Measurements from ENCODE around the gene GASK1A. TPM values are rescaled to one million over a fixed set of nuclear protein-coding genes. Genes with fewer than 3 reads are reported as not detected.
"Not testable (repeated sequence)": the region's sequence is repeated elsewhere in the genome, so short reads cannot be mapped to it uniquely, and the experiment has no call there.

Gene GASK1A
- polyA plus RNA-seq, 2 donors = 0.71 to 1.1 TPM

DNA sequence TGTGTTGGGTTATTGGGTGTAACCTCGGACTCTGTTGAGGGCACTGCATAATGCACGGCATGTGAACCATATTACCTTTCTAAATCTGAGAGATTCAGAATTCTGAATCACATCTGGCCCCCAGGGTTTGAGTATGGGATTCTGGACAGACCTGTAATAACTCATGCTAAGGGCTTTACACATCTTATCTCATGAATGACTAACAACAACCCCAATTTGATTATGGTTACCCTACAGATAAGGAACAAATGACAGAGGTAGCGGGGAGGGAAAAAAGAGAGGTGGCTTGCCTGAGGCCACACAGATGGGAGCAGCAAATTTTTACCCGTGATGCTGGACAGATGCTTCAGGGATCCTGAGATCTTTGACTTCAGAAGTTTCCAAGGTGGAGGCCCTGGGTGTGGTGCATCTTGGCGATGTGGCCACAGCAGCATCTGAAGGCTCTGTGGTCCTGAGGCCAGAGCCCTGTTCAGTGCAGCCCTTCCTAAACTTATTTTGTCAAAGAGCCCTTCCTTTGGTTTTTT, 83.0 kb downstream of the GASK1A start:
- H3K4me3 ChIP-seq (ENCODE audit: low read depth in 1 of 2, low read length in 2 of 2) = no peak overlapping the region
- no peaks in the 10 kb centered on the region for H3K36me3 ChIP-seq (ENCODE audit: control insufficient read depth in 2 of 2, insufficient read depth in 2 of 2, low read length in 1 of 2)
- 87 to 89% methylated on average over 5 of the region's 5 CpGs for WGBS, 2 donors
- H3K4me1 ChIP-seq (ENCODE audit: control insufficient read depth in 2 of 2, insufficient read depth in 2 of 2, low read length in 1 of 2) = peaks cover 0 to 1% of the 10 kb centered on the region in 2 donors
- H3K27ac ChIP-seq (ENCODE audit: low read depth in 2 of 2, low read length in 1 of 2) = no peak overlapping the region
- H3K27me3 ChIP-seq (ENCODE audit: control insufficient read depth in 1 of 2, insufficient read depth in 2 of 2, low read length in 2 of 2) = no peaks in the 10 kb centered on the region
- no peaks in the 10 kb centered on the region for H3K9me3 ChIP-seq (ENCODE audit: control insufficient read depth in 2 of 2, insufficient read depth in 1 of 2, low read depth in 1 of 2, low read length in 1 of 2)

- no peaks in the 10 kb centered on the region for H3K9me3 ChIP-seq (ENCODE audit: control insufficient read depth in 2 of 2, insufficient read depth in 1 of 2, low read depth in 1 of 2, low read length in 1 of 2)
- peaks cover 0 to 1% of the 10 kb centered on the region in 2 donors for H3K4me1 ChIP-seq (ENCODE audit: control insufficient read depth in 2 of 2, insufficient read depth in 2 of 2, low read length in 1 of 2)
- no peaks in the 10 kb centered on the region for H3K36me3 ChIP-seq (ENCODE audit: control insufficient read depth in 2 of 2, insufficient read depth in 2 of 2, low read length in 1 of 2)
- H3K4me3 ChIP-seq (ENCODE audit: low read depth in 1 of 2, low read length in 2 of 2) = no peak overlapping the region
- 67 to 80% methylated on average over 8 of the region's 8 CpGs for WGBS, 2 donors
- H3K27ac ChIP-seq (ENCODE audit: low read depth in 2 of 2, low read length in 1 of 2) = no peak overlapping the region
- H3K27me3 ChIP-seq (ENCODE audit: control insufficient read depth in 1 of 2, insufficient read depth in 2 of 2, low read length in 2 of 2) = no peaks in the 10 kb centered on the region
These were observed 83.5 kb downstream of the GASK1A start for GRCh38 chr3:43062564-43063040.

DNA sequence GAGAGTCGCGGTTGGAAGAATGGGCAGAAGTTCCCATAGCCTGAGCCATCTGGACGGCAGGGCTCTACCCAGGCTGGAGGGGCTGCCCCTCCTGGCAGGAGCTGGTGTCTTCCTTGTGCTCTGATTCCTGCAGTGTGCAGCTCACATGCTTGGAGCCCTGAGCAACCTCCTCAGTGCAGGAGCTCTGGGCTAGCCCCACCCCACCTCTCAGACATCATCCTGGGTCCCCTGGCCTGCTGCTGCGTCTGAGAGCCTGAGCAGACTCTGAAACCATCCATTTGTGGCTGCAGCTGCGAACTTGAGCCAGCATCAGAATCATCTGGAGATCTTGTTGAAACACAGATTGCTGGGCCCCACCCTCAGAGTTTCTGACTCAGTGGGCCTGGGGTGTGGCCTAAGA, 84.0 kb downstream of the GASK1A start:
- Histone ChIP-seq H3K27ac (ENCODE audit: low read depth in 2 of 2, low read length in 1 of 2) (no peak overlapping the region), H3K36me3 (ENCODE audit: control insufficient read depth in 2 of 2, insufficient read depth in 2 of 2, low read length in 1 of 2) (no peaks in the 10 kb centered on the region), H3K9me3 (ENCODE audit: control insufficient read depth in 2 of 2, insufficient read depth in 1 of 2, low read depth in 1 of 2, low read length in 1 of 2) (no peaks in the 10 kb centered on the region), H3K27me3 (ENCODE audit: control insufficient read depth in 1 of 2, insufficient read depth in 2 of 2, low read length in 2 of 2) (no peaks in the 10 kb centered on the region), H3K4me1 (ENCODE audit: control insufficient read depth in 2 of 2, insufficient read depth in 2 of 2, low read length in 1 of 2) (peaks cover 0 to 1% of the 10 kb centered on the region in 2 donors), H3K4me3 (ENCODE audit: low read depth in 1 of 2, low read length in 2 of 2) (no peak overlapping the region)
- 74 to 75% methylated on average over 5 of the region's 5 CpGs for WGBS, 2 donors

DNA sequence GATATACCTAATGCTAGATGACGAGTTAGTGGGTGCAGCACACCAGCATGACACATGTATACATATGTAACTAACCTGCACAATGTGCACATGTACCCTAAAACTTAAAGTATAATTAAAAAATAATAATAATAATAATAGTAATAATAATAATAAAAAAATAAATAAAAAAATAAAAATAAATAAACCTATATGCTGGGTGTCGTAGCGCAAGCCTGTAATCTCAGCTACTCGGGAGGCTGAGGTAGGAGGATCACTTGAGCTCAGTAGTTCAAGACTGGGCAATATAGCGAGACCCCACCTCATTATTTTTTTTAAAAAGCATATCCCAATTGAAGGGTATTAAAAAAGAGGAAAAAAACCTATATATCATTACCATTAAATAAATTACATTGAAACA, 91.6 kb downstream of the GASK1A start:
- not testable (repeated sequence) for H3K4me1 ChIP-seq (ENCODE audit: control insufficient read depth in 2 of 2, insufficient read depth in 2 of 2, low read length in 1 of 2); H3K27me3 ChIP-seq (ENCODE audit: control insufficient read depth in 1 of 2, insufficient read depth in 2 of 2, low read length in 2 of 2); H3K9me3 ChIP-seq (ENCODE audit: control insufficient read depth in 2 of 2, insufficient read depth in 1 of 2, low read depth in 1 of 2, low read length in 1 of 2); H3K27ac ChIP-seq (ENCODE audit: low read depth in 2 of 2, low read length in 1 of 2); H3K4me3 ChIP-seq (ENCODE audit: low read depth in 1 of 2, low read length in 2 of 2); H3K36me3 ChIP-seq (ENCODE audit: control insufficient read depth in 2 of 2, insufficient read depth in 2 of 2, low read length in 1 of 2)
- 94 to 97% methylated on average over 4 of the region's 5 CpGs for WGBS, 2 donors

GRCh38 chr3:43071313-43071893, 92.3 kb downstream of the GASK1A start:
- Histone ChIP-seq H3K27ac (ENCODE audit: low read depth in 2 of 2, low read length in 1 of 2) (no peak overlapping the region), H3K36me3 (ENCODE audit: control insufficient read depth in 2 of 2, insufficient read depth in 2 of 2, low read length in 1 of 2) (no peaks in the 10 kb centered on the region), H3K4me3 (ENCODE audit: low read depth in 1 of 2, low read length in 2 of 2) (no peak overlapping the region), H3K9me3 (ENCODE audit: control insufficient read depth in 2 of 2, insufficient read depth in 1 of 2, low read depth in 1 of 2, low read length in 1 of 2) (peaks cover 0 to 3% of the 10 kb centered on the region in 2 donors), H3K27me3 (ENCODE audit: control insufficient read depth in 1 of 2, insufficient read depth in 2 of 2, low read length in 2 of 2) (no peaks in the 10 kb centered on the region), H3K4me1 (ENCODE audit: control insufficient read depth in 2 of 2, insufficient read depth in 2 of 2, low read length in 1 of 2) (no peaks in the 10 kb centered on the region)
- 64 to 66% methylated on average over 7 of the region's 7 CpGs for WGBS, 2 donors

GRCh38 chr3:43072361-43072760, 93.2 kb downstream of the GASK1A start:
- Histone ChIP-seq H3K9me3 (ENCODE audit: control insufficient read depth in 2 of 2, insufficient read depth in 1 of 2, low read depth in 1 of 2, low read length in 1 of 2) (peaks cover 0 to 3% of the 10 kb centered on the region in 2 donors), H3K27me3 (ENCODE audit: control insufficient read depth in 1 of 2, insufficient read depth in 2 of 2, low read length in 2 of 2) (no peaks in the 10 kb centered on the region), H3K27ac (ENCODE audit: low read depth in 2 of 2, low read length in 1 of 2) (no peak overlapping the region), H3K36me3 (ENCODE audit: control insufficient read depth in 2 of 2, insufficient read depth in 2 of 2, low read length in 1 of 2) (no peaks in the 10 kb centered on the region), H3K4me3 (ENCODE audit: low read depth in 1 of 2, low read length in 2 of 2) (no peak overlapping the region), H3K4me1 (ENCODE audit: control insufficient read depth in 2 of 2, insufficient read depth in 2 of 2, low read length in 1 of 2) (no peaks in the 10 kb centered on the region)
- WGBS, 2 donors = 80 to 88% methylated on average over 4 of the region's 4 CpGs

DNA sequence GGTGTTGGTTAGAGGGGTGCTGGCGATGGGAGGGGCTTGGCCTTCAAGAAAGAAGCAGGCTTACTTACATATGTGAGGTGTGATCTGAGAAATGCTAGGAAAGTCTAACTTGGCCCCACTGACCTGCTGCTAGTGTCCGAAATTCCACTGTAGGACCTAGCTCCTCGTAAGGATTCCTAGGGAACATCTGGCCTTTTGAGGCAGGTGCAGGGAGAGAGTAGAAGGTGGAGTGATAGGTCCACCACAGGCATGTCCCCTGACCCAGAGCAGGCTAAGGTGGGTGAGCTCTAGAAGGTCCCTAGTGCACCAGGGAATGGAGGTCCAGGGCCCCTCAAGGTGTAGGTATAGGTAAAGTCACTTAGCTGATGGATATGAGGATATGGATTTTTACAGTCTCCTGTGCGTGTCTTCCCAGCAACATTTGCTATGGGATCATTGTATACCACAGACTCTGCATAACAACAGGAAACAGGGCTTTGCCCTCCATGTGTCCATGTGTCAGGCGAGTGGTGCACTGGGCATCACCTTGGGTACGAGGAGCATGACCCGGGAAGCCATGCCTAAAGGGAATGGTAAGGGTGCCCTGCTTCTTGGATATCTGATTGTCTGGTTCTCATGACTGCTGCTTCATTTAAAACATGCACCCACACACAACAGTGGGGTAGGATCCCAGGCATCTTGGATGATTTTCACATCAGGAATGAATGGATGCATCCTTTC, 94.2 kb downstream of the GASK1A start:
- H3K27ac ChIP-seq (ENCODE audit: low read depth in 2 of 2, low read length in 1 of 2) = no peak overlapping the region
- no peak overlapping the region for H3K4me3 ChIP-seq (ENCODE audit: low read depth in 1 of 2, low read length in 2 of 2)
- 88 to 91% methylated on average over 7 of the region's 7 CpGs for WGBS, 2 donors
- H3K4me1 ChIP-seq (ENCODE audit: control insufficient read depth in 2 of 2, insufficient read depth in 2 of 2, low read length in 1 of 2) = no peaks in the 10 kb centered on the region
- H3K36me3 ChIP-seq (ENCODE audit: control insufficient read depth in 2 of 2, insufficient read depth in 2 of 2, low read length in 1 of 2) = no peaks in the 10 kb centered on the region
- H3K27me3 ChIP-seq (ENCODE audit: control insufficient read depth in 1 of 2, insufficient read depth in 2 of 2, low read length in 2 of 2) = no peaks in the 10 kb centered on the region
- H3K9me3 ChIP-seq (ENCODE audit: control insufficient read depth in 2 of 2, insufficient read depth in 1 of 2, low read depth in 1 of 2, low read length in 1 of 2) = peaks cover 0 to 3% of the 10 kb centered on the region in 2 donors

DNA sequence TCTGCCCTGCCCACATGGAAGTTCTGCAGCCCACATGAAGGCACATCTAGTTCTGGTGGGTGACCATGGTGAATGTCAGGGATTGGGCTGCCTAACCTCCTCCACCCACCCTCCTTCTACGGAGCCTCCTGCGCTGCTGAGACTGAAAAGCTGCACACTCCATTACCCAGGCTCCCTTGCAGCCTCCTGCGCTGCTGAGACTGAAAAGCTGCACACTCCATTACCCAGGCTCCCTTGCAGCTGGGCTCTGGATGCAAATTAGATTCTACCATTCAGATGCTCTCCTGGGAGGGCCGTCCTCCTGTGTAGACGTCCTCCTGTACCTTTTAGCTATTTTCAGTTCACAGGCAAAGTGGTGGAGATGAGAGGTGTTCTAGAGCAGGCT, 94.7 kb downstream of the GASK1A start:
- H3K27me3 ChIP-seq (ENCODE audit: control insufficient read depth in 1 of 2, insufficient read depth in 2 of 2, low read length in 2 of 2) = no peaks in the 10 kb centered on the region
- H3K36me3 ChIP-seq (ENCODE audit: control insufficient read depth in 2 of 2, insufficient read depth in 2 of 2, low read length in 1 of 2) = no peaks in the 10 kb centered on the region
- H3K4me1 ChIP-seq (ENCODE audit: control insufficient read depth in 2 of 2, insufficient read depth in 2 of 2, low read length in 1 of 2) = no peaks in the 10 kb centered on the region
- H3K4me3 ChIP-seq (ENCODE audit: low read depth in 1 of 2, low read length in 2 of 2) = no peak overlapping the region
- no peak overlapping the region for H3K27ac ChIP-seq (ENCODE audit: low read depth in 2 of 2, low read length in 1 of 2)
- 84 to 87% methylated on average over 5 of the region's 5 CpGs for WGBS, 2 donors
- H3K9me3 ChIP-seq (ENCODE audit: control insufficient read depth in 2 of 2, insufficient read depth in 1 of 2, low read depth in 1 of 2, low read length in 1 of 2) = peaks cover 0 to 3% of the 10 kb centered on the region in 2 donors

GRCh38 chr3:43074482-43074881, 95.4 kb downstream of the GASK1A start:
- Histone ChIP-seq H3K4me1 (ENCODE audit: control insufficient read depth in 2 of 2, insufficient read depth in 2 of 2, low read length in 1 of 2) (no peaks in the 10 kb centered on the region), H3K27ac (ENCODE audit: low read depth in 2 of 2, low read length in 1 of 2) (no peak overlapping the region), H3K36me3 (ENCODE audit: control insufficient read depth in 2 of 2, insufficient read depth in 2 of 2, low read length in 1 of 2) (peaks cover 0 to 1% of the 10 kb centered on the region in 2 donors), H3K4me3 (ENCODE audit: low read depth in 1 of 2, low read length in 2 of 2) (no peak overlapping the region), H3K9me3 (ENCODE audit: control insufficient read depth in 2 of 2, insufficient read depth in 1 of 2, low read depth in 1 of 2, low read length in 1 of 2) (peaks cover 0 to 3% of the 10 kb centered on the region in 2 donors), H3K27me3 (ENCODE audit: control insufficient read depth in 1 of 2, insufficient read depth in 2 of 2, low read length in 2 of 2) (no peaks in the 10 kb centered on the region)
- WGBS, 2 donors = 66 to 70% methylated on average over 4 of the region's 4 CpGs
